ENCODE results near the gene DVL2.

DVL2 gene

DNA sequence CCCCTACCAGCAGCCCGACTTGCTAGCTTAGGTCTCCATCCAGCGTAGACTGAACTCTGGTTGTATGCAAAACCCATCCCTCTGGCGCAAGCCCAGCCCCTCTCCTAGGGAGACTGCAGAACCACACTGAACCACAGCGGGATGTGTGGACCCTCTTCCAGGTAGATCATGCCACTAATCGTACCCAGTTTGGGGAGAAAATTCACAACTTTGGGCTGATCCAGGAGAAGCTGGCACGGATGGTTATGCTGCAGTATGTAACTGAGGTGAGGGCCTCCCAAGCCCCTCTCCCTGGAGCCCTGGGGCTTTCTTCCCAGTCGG is 11.4 kb downstream of the DVL2 start:
- Histone ChIP-seq H3K27ac (ENCODE audit: low read depth, low read length, severe bottlenecking) (no peak overlapping the region), H3K4me1 (ENCODE audit: control insufficient read depth, insufficient read depth, low read length, poor library complexity, severe bottlenecking) (peaks cover 34% of the 10 kb centered on the region), H3K9me3 (ENCODE audit: control insufficient read depth, low read length) (no peaks in the 10 kb centered on the region), H3K36me3 (ENCODE audit: control insufficient read depth, insufficient read depth, low read length) (peaks cover 69% of the 10 kb centered on the region), H3K4me3 (ENCODE audit: extremely low read depth, insufficient read depth, low read length, poor library complexity, severe bottlenecking) (no peak overlapping the region)
- 98 to 100% methylated on average over 6 to 7 of the region's 7 CpGs for WGBS, 2 experiments (ENCODE audit: insufficient coverage in 2 of 2)

DNA sequence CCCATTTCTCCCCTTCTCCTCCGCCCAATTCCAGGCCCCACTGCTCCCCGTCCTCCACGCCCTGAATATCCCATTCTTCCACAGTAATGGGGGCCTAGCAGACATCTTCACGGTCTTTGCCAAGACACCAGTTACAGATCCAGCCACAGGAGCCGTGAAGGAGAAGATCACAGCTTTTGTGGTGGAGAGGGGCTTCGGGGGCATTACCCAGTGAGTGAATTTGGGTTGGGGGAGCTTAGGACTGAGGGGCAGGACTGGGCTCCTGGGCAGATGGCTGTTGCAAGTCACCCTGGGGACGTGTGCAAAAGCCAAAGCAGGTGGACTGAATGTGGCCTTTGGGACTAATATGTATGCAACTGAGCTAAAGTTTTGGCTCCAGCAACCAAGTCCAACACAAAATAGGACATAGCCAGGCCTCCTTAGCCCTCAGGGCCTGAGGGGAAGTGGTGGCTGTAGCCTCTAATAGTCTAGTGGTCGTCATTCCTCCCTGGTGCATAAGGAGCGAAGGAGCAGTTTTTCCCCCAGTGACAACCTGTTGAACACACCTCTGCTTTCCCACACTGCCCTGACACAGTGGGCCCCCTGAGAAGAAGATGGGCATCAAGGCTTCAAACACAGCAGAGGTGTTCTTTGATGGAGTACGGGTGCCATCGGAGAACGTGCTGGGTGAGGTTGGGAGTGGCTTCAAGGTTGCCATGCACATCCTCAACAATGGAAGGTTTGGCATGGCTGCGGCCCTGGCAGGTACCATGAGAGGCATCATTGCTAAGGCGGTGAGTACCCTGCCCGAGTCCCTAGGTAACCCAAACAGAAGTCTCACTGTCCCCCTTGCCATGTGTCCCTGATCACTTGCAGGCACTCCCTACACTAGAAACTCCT is 12.0 kb downstream of the DVL2 start:
- WGBS, 2 experiments (ENCODE audit: insufficient coverage in 2 of 2): 93 to 96% methylated on average over 13 to 14 of the region's 15 CpGs
- peaks cover 38% of the 10 kb centered on the region for H3K4me1 ChIP-seq (ENCODE audit: control insufficient read depth, insufficient read depth, low read length, poor library complexity, severe bottlenecking)
- H3K4me3 ChIP-seq (ENCODE audit: extremely low read depth, insufficient read depth, low read length, poor library complexity, severe bottlenecking): no peak overlapping the region
- H3K36me3 ChIP-seq (ENCODE audit: control insufficient read depth, insufficient read depth, low read length): peaks cover 63% of the 10 kb centered on the region
- H3K9me3 ChIP-seq (ENCODE audit: control insufficient read depth, low read length): no peaks in the 10 kb centered on the region
- no peak overlapping the region for H3K27ac ChIP-seq (ENCODE audit: low read depth, low read length, severe bottlenecking)

- Histone ChIP-seq H3K36me3 (ENCODE audit: control insufficient read depth, insufficient read depth, low read length) (peaks cover 54% of the 10 kb centered on the region), H3K9me3 (ENCODE audit: control insufficient read depth, low read length) (no peaks in the 10 kb centered on the region), H3K4me3 (ENCODE audit: extremely low read depth, insufficient read depth, low read length, poor library complexity, severe bottlenecking) (peak overlapping the region; percentile 87), H3K27ac (ENCODE audit: low read depth, low read length, severe bottlenecking) (no peak overlapping the region), H3K4me1 (ENCODE audit: control insufficient read depth, insufficient read depth, low read length, poor library complexity, severe bottlenecking) (peaks cover 40% of the 10 kb centered on the region)
- WGBS, 2 experiments (ENCODE audit: insufficient coverage in 2 of 2): 96 to 98% methylated on average over 6 to 8 of the region's 10 CpGs
Measured at GRCh38 chr17:7221278-7222092, 12.8 kb downstream of the DVL2 start.

DNA sequence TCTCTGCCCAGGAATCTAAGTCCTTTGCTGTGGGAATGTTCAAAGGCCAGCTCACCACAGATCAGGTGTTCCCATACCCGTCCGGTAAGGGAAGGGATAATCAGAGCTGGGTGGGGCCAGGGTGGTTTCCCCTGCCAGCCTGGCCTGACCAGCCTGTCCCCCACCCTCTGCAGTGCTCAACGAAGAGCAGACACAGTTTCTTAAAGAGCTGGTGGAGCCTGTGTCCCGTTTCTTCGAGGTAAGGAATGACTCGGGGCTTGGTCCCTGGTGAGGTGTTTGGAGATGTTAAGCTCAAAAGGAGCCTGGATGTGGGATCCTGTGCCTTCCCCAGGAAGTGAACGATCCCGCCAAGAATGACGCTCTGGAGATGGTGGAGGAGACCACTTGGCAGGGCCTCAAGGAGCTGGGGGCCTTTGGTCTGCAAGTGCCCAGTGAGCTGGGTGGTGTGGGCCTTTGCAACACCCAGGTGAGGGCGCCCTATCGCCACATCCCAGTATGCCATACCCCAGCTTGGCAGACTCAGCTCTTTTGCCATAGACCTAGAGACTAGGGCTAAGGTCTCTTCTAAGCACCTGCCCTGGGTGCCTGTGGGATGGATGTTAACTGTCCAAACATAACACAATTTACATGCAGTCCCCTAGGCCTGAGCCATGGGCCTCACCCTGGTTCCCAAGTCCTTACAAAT is 13.6 kb downstream of the DVL2 start:
- Histone ChIP-seq H3K36me3 (ENCODE audit: control insufficient read depth, insufficient read depth, low read length) (peaks cover 47% of the 10 kb centered on the region), H3K9me3 (ENCODE audit: control insufficient read depth, low read length) (no peaks in the 10 kb centered on the region), H3K4me3 (ENCODE audit: extremely low read depth, insufficient read depth, low read length, poor library complexity, severe bottlenecking) (peak overlapping the region; percentile 87), H3K4me1 (ENCODE audit: control insufficient read depth, insufficient read depth, low read length, poor library complexity, severe bottlenecking) (peaks cover 47% of the 10 kb centered on the region), H3K27ac (ENCODE audit: low read depth, low read length, severe bottlenecking) (peak overlapping the region; percentile 91)
- WGBS, 2 experiments (ENCODE audit: insufficient coverage in 2 of 2): 49 to 76% methylated on average over 8 to 10 of the region's 11 CpGs

DNA sequence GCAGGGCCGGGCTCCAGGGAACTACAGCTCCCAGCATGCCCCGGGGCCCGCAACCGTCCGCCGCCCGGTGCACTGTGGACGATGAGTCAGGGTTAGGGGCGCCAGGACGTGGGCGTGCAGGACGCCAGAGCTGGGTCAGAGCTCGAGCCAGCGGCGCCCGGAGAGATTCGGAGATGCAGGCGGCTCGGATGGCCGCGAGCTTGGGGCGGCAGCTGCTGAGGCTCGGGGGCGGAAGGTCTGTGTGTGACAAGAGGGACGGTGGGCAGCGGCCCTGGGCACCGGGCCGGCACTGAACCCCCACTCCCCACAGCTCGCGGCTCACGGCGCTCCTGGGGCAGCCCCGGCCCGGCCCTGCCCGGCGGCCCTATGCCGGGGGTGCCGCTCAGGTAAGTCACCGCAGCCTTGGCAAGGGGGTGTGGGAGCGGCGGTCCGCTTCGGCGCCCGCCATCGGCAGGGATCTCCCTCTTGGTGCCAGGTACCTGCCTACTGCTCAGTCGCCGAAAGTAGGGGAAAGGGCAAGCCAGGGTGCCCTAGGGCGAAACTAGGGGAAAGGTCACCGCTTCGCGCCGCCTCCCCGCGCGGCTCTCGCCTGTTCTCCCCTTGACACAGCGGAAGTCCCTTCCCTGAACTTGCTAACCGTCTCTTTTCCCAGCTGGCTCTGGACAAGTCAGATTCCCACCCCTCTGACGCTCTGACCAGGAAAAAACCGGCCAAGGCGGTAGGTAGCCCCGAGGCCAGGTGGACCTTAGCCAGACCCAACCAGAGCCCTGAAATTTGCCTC is 14.3 kb downstream of the DVL2 start, which contains the start of the genes ACADVL and DLG4:
TSS of gene ACADVL (plus strand) at position 127 of the 781 bp plus-strand sequence. CDS start at position 174, 47 bp downstream.
TSS of gene DLG4 (minus strand) at position 25 of the 781 bp plus-strand sequence.
- peak within 1 kb of the TSS; percentile 91 for H3K27ac ChIP-seq (ENCODE audit: low read depth, low read length, severe bottlenecking)
- no peaks in the 10 kb centered on the region for H3K9me3 ChIP-seq (ENCODE audit: control insufficient read depth, low read length)
- H3K4me3 ChIP-seq (ENCODE audit: extremely low read depth, insufficient read depth, low read length, poor library complexity, severe bottlenecking): peak within 1 kb of the TSS; percentile 87
- H3K36me3 ChIP-seq (ENCODE audit: control insufficient read depth, insufficient read depth, low read length): peaks cover 40% of the 10 kb centered on the region
- 0 to 1% methylated on average over 51 to 59 of the region's 63 CpGs for WGBS, 2 experiments (ENCODE audit: insufficient coverage in 2 of 2)
- H3K4me1 ChIP-seq (ENCODE audit: control insufficient read depth, insufficient read depth, low read length, poor library complexity, severe bottlenecking): peaks cover 47% of the 10 kb centered on the region

DNA sequence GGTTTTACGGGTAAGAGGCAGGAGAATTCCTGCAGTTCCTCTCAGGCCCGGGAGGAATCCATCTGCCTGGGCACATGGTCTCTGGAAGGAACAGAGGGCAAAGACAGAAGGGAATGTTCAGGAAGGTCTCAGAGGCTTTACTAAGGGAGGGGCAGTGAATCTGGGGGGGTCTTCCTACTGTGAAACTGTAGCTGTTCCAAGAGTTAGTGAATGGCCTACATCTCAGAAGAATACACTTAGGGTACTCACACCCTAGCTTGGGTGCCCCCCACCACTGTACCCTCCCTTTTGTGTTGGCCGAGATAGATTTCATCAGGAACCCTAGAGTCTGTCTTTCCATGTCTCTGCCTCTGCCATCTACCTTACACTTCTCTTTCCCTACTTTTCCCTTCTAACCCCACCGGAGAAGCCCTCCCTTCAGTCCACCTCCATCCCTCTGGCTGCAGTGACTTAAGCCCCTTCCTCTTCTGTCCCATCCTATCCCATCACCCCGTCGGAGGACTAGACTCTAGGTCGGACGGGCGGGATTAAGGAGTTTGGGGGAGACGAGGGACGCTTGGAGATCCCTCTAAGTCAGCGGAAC is 15.0 kb downstream of the DVL2 start:
- Histone ChIP-seq H3K4me3 (ENCODE audit: extremely low read depth, insufficient read depth, low read length, poor library complexity, severe bottlenecking) (peak overlapping the region; percentile 87), H3K4me1 (ENCODE audit: control insufficient read depth, insufficient read depth, low read length, poor library complexity, severe bottlenecking) (peaks cover 42% of the 10 kb centered on the region), H3K9me3 (ENCODE audit: control insufficient read depth, low read length) (no peaks in the 10 kb centered on the region), H3K36me3 (ENCODE audit: control insufficient read depth, insufficient read depth, low read length) (peaks cover 33% of the 10 kb centered on the region), H3K27ac (ENCODE audit: low read depth, low read length, severe bottlenecking) (peak overlapping the region; percentile 91)
- 30 to 32% methylated on average over 4 to 11 of the region's 12 CpGs for WGBS, 2 experiments (ENCODE audit: insufficient coverage in 2 of 2)

DNA sequence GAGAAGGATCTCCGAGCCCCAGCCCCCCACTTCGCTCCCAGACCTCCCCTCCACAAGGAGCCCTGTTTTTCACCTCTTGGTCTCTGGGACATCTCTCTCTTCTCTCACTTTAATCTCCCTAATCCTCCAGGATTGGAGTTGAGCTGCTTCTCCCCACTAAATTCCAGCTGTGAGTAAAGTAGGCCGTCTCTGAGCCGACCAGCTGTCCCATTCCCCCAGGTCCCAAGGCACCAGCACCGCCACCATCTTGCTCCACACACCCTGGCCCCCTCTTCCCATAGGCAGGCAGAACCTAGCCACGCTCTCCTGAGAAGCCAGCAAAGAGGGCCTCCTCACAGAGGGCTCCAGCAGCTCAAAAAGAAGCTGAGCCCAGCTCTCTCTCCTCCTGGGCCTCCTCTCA is 15.6 kb downstream of the DVL2 start:
- peak overlapping the region; percentile 10 for H3K27ac ChIP-seq (ENCODE audit: low read depth, low read length, severe bottlenecking)
- WGBS, 2 experiments (ENCODE audit: insufficient coverage in 2 of 2): 68 to 83% methylated on average over 4 of the region's 6 CpGs
- peaks cover 41% of the 10 kb centered on the region for H3K4me1 ChIP-seq (ENCODE audit: control insufficient read depth, insufficient read depth, low read length, poor library complexity, severe bottlenecking)

GRCh38 chr17:7218166-7218565 is 16.2 kb downstream of the DVL2 start:
- peak overlapping the region; percentile 20 for H3K27ac ChIP-seq (ENCODE audit: low read depth, low read length, severe bottlenecking)
- peaks cover 41% of the 10 kb centered on the region for H3K4me1 ChIP-seq (ENCODE audit: control insufficient read depth, insufficient read depth, low read length, poor library complexity, severe bottlenecking)
- WGBS, 2 experiments (ENCODE audit: insufficient coverage in 2 of 2): 78 to 96% methylated on average over 3 to 4 of the region's 6 CpGs
- peaks cover 22% of the 10 kb centered on the region for H3K36me3 ChIP-seq (ENCODE audit: control insufficient read depth, insufficient read depth, low read length)
- no peaks in the 10 kb centered on the region for H3K9me3 ChIP-seq (ENCODE audit: control insufficient read depth, low read length)
- H3K4me3 ChIP-seq (ENCODE audit: extremely low read depth, insufficient read depth, low read length, poor library complexity, severe bottlenecking): peak overlapping the region; percentile 66

More for the DNA sequence above, 15.6 kb downstream of the DVL2 start:
- Histone ChIP-seq H3K36me3 (ENCODE audit: control insufficient read depth, insufficient read depth, low read length) (peaks cover 28% of the 10 kb centered on the region), H3K4me3 (ENCODE audit: extremely low read depth, insufficient read depth, low read length, poor library complexity, severe bottlenecking) (no peak overlapping the region), H3K9me3 (ENCODE audit: control insufficient read depth, low read length) (no peaks in the 10 kb centered on the region)

- Histone ChIP-seq H3K36me3 (ENCODE audit: control insufficient read depth, insufficient read depth, low read length) (peaks cover 14% of the 10 kb centered on the region), H3K4me1 (ENCODE audit: control insufficient read depth, insufficient read depth, low read length, poor library complexity, severe bottlenecking) (peaks cover 42% of the 10 kb centered on the region), H3K4me3 (ENCODE audit: extremely low read depth, insufficient read depth, low read length, poor library complexity, severe bottlenecking) (peak overlapping the region; percentile 66), H3K9me3 (ENCODE audit: control insufficient read depth, low read length) (no peaks in the 10 kb centered on the region), H3K27ac (ENCODE audit: low read depth, low read length, severe bottlenecking) (peak overlapping the region; percentile 39)
- 3 to 15% methylated on average over 4 to 9 of the region's 32 CpGs for WGBS, 2 experiments (ENCODE audit: insufficient coverage in 2 of 2)
Measured at GRCh38 chr17:7217113-7217987, 17.0 kb downstream of the DVL2 start.

All from mesodermal cell (in vitro differentiated cells).